Neural cell (in vitro differentiated cells): ENCODE measurements around the gene PARD3B. TPM values are rescaled to one million over a fixed set of nuclear protein-coding genes. Genes with fewer than 3 reads are reported as not detected.

Source experiments
- H2AFZ ChIP-seq: fragments of 200-600, 300-800 bp; sonication (generic), shearing (Covaris generic); 2 replicates; pipeline ENCODE4 v1.6.0; 2014; ENCODE audit warnings: low read depth, mild to moderate bottlenecking, antibody characterized with exemption, low read length, moderate library complexity
- H3F3A ChIP-seq: fragments of 200-600 bp; shearing (Covaris generic); 2 replicates; pipeline ENCODE4 v1.6.1; 2016; ENCODE audit warnings: mild to moderate bottlenecking, moderate library complexity, mixed read lengths, antibody characterized with exemption, low read length; ENCODE audit not compliant: insufficient read depth, poor library complexity, severe bottlenecking
- H3K27ac ChIP-seq: fragments of 200-600, 300-800 bp; sonication (generic), shearing (Covaris generic); 2 replicates; pipeline ENCODE4 v1.5.1; 2014; ENCODE audit warnings: mild to moderate bottlenecking, low read length, moderate library complexity
- H3K27me3 ChIP-seq: fragments of 300-800, 200-600 bp; sonication (generic), shearing (Covaris generic); 2 replicates; pipeline ENCODE4 v1.6.0; 2014; ENCODE audit warnings: mild to moderate bottlenecking, low read depth, low read length, moderate library complexity; ENCODE audit not compliant: insufficient read depth
- H3K36me3 ChIP-seq: fragments of 300-800, 200-600 bp; sonication (generic), shearing (Covaris generic); 2 replicates; pipeline ENCODE4 v1.5.1; 2014; ENCODE audit warnings: mild to moderate bottlenecking, antibody characterized with exemption, low read length, moderate library complexity; ENCODE audit not compliant: insufficient read depth
- H3K4me2 ChIP-seq: fragments of 300-800, 200-600 bp; sonication (generic), shearing (Covaris generic); 2 replicates; pipeline ENCODE4 v1.6.0; 2014; ENCODE audit warnings: mild to moderate bottlenecking, low read length
- H3K4me3 ChIP-seq: fragments of 300-800, 200-600 bp; sonication (generic), shearing (Covaris generic); 2 replicates; pipeline ENCODE4 v1.5.1; 2014; ENCODE audit warnings: mild to moderate bottlenecking, low read length, moderate library complexity
- H3K79me2 ChIP-seq: fragments of 200-600 bp; shearing (Covaris generic); replicated peaks from 2 replicates; pipeline ENCODE4 v1.6.0; 2014; ENCODE audit warnings: mild to moderate bottlenecking, low read length, moderate library complexity; ENCODE audit not compliant: insufficient read depth
- H3K9ac ChIP-seq: fragments of 300-800, 200-600 bp; sonication (generic), shearing (Covaris generic); 2 replicates; pipeline ENCODE4 v1.6.1; 2016; ENCODE audit warnings: mild to moderate bottlenecking, low read length, mixed read lengths
- H3K9me2 ChIP-seq: fragments of 200-600 bp; shearing (Covaris generic); 2 replicates; pipeline ENCODE4 v1.6.1; 2016; ENCODE audit warnings: mild to moderate bottlenecking, low read length, mixed read lengths; ENCODE audit not compliant: insufficient read depth
- H3K9me3 ChIP-seq: fragments of 200-600, 300-800 bp; sonication (generic), shearing (Covaris generic); 2 replicates; pipeline ENCODE4 v1.6.1; 2016; ENCODE audit warnings: mild to moderate bottlenecking, mixed run types, low read length, moderate library complexity, mixed read lengths
- H4K20me1 ChIP-seq: fragments of 200-600 bp; shearing (Covaris generic); 2 replicates; pipeline ENCODE4 v1.6.1; 2016; ENCODE audit warnings: mild to moderate bottlenecking, mixed run types; ENCODE audit not compliant: insufficient read depth
- EP300 ChIP-seq: fragments of 450-650 bp; conservative IDR thresholded peaks from 2 replicates; pipeline ENCODE4 v1.6.1; 2014; ENCODE audit warnings: antibody characterized with exemption, mild to moderate bottlenecking, moderate library complexity; ENCODE audit not compliant: poor library complexity, severe bottlenecking
- EZH2 ChIP-seq: fragments of 200-600, 300-800 bp; shearing (Covaris generic), sonication (generic); IDR thresholded peaks from 2 replicates; pipeline ENCODE4 v1.6.1; 2014; ENCODE audit warnings: antibody characterized with exemption, low read length, borderline replicate concordance, mild to moderate bottlenecking; ENCODE audit not compliant: insufficient read depth, poor library complexity, severe bottlenecking
- MXI1 ChIP-seq: fragments of 450-650 bp; conservative IDR thresholded peaks from 2 replicates; pipeline ENCODE4 v1.6.1; 2014; ENCODE audit warnings: antibody characterized with exemption, mild to moderate bottlenecking; ENCODE audit not compliant: poor library complexity, severe bottlenecking
- POLR2AphosphoS5 ChIP-seq: IDR thresholded peaks from 2 replicates; pipeline ENCODE4 v1.6.1; 2012
- RAD21 ChIP-seq: fragments of 450-650 bp; conservative IDR thresholded peaks from 2 replicates; pipeline ENCODE4 v1.6.1; 2014; ENCODE audit warnings: antibody characterized with exemption, mild to moderate bottlenecking, moderate library complexity
- SMC3 ChIP-seq: fragments of 450-650 bp; conservative IDR thresholded peaks from 2 replicates; pipeline ENCODE4 v1.6.1; 2014; ENCODE audit warnings: antibody characterized with exemption, mild to moderate bottlenecking, moderate library complexity; ENCODE audit not compliant: poor library complexity
- TAF1 ChIP-seq: IDR thresholded peaks from 2 replicates; pipeline ENCODE4 v1.6.1; 2012; ENCODE audit warnings: low read depth
- polyA plus RNA-seq: library from polyadenylated mRNA; depleted of rRNA; stranded (reverse); fragments of >200 nt; gene quantifications from 2 replicates; pipeline ENCODE4 v1.2.3, GENCODE V29; 2014
- TF ChIP-seq, protein P1 (sequence below): IDR thresholded peaks from 2 replicates; pipeline ENCODE4 v1.6.1; 2012; ENCODE audit warnings: borderline replicate concordance
- TF ChIP-seq, protein P2 (sequence below): fragments of 450-650 bp; IDR thresholded peaks from 2 replicates; pipeline ENCODE4 v1.5.1; 2014; ENCODE audit warnings: antibody characterized with exemption, mild to moderate bottlenecking, moderate library complexity; ENCODE audit not compliant: poor library complexity, severe bottlenecking

Gene PARD3B
- polyA plus RNA-seq, 1 donor from 2014 or later = 0.54 TPM

DNA sequence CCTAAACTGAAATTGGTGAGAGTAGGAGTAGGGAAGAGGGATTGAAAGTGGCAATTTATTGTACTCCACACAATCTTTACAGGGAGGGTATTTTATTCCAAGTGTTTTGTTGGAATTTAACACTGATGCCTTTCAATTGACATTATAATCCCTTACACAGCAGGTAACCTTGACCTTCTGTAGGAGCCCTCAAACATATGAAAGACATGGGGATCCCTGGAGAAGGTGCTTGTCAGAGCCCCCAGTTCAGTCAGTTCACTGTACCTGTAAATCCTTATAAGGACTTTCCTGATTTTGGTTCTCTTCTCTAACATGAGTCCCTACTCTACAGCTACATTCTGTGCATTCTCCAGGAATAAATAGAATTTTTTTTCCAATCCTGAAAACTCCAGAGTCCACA lies 752.1 kb downstream of the PARD3B start:
- TF ChIP-seq RAD21 = no peak
- TF ChIP-seq EP300 = no peak
- TF ChIP-seq, protein P1, sequence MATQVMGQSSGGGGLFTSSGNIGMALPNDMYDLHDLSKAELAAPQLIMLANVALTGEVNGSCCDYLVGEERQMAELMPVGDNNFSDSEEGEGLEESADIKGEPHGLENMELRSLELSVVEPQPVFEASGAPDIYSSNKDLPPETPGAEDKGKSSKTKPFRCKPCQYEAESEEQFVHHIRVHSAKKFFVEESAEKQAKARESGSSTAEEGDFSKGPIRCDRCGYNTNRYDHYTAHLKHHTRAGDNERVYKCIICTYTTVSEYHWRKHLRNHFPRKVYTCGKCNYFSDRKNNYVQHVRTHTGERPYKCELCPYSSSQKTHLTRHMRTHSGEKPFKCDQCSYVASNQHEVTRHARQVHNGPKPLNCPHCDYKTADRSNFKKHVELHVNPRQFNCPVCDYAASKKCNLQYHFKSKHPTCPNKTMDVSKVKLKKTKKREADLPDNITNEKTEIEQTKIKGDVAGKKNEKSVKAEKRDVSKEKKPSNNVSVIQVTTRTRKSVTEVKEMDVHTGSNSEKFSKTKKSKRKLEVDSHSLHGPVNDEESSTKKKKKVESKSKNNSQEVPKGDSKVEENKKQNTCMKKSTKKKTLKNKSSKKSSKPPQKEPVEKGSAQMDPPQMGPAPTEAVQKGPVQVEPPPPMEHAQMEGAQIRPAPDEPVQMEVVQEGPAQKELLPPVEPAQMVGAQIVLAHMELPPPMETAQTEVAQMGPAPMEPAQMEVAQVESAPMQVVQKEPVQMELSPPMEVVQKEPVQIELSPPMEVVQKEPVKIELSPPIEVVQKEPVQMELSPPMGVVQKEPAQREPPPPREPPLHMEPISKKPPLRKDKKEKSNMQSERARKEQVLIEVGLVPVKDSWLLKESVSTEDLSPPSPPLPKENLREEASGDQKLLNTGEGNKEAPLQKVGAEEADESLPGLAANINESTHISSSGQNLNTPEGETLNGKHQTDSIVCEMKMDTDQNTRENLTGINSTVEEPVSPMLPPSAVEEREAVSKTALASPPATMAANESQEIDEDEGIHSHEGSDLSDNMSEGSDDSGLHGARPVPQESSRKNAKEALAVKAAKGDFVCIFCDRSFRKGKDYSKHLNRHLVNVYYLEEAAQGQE = no peak
- no peak for TF ChIP-seq EZH2
- no peak for TF ChIP-seq SMC3
- no peak for TF ChIP-seq POLR2AphosphoS5
- no peak for TF ChIP-seq TAF1
- TF ChIP-seq, protein P2, sequence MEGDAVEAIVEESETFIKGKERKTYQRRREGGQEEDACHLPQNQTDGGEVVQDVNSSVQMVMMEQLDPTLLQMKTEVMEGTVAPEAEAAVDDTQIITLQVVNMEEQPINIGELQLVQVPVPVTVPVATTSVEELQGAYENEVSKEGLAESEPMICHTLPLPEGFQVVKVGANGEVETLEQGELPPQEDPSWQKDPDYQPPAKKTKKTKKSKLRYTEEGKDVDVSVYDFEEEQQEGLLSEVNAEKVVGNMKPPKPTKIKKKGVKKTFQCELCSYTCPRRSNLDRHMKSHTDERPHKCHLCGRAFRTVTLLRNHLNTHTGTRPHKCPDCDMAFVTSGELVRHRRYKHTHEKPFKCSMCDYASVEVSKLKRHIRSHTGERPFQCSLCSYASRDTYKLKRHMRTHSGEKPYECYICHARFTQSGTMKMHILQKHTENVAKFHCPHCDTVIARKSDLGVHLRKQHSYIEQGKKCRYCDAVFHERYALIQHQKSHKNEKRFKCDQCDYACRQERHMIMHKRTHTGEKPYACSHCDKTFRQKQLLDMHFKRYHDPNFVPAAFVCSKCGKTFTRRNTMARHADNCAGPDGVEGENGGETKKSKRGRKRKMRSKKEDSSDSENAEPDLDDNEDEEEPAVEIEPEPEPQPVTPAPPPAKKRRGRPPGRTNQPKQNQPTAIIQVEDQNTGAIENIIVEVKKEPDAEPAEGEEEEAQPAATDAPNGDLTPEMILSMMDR = no peak
- TF ChIP-seq MXI1 = no peak

DNA sequence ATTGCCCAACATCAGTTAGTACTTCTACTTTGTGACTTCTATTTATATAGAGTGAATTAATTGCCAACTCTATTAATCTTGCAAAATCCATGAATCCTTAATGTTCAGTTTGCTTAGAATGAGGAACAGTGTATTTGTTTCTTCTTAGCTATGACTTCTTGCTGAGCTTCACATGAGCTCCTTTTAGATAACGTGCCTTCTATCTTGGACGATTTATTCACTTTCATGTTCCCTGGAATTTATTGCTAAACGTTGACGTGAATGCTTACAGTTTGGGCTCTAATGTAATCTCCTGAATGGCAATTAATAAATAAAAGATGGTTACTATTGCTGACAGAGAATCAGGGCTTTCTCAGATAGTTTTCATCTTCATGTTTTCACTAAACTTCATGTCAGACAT lies 752.6 kb downstream of the PARD3B start:
- no peaks in the 10 kb centered on the region for H3K27me3 ChIP-seq
- H3K9me3 ChIP-seq = no peaks in the 10 kb centered on the region
- TF ChIP-seq EP300 (no peak), MXI1 (no peak), SMC3 (no peak), POLR2AphosphoS5 (no peak), EZH2 (no peak), RAD21 (no peak), TAF1 (no peak)
- TF ChIP-seq, protein P1 = no peak
- TF ChIP-seq, protein P2 = no peak

More for the DNA sequence above, 752.1 kb downstream of the PARD3B start:
- Histone ChIP-seq H3K4me3 (no peak overlapping the region), H3F3A (no peaks in the 10 kb centered on the region), H4K20me1 (no peaks in the 10 kb centered on the region), H3K9ac (no peak overlapping the region), H3K4me2 (no peak overlapping the region), H3K27ac (no peak overlapping the region), H3K79me2 (no peaks in the 10 kb centered on the region), H2AFZ (no peak overlapping the region), H3K9me3 (no peaks in the 10 kb centered on the region), H3K36me3 (no peaks in the 10 kb centered on the region), H3K9me2 (no peaks in the 10 kb centered on the region), H3K27me3 (no peaks in the 10 kb centered on the region)

More for the DNA sequence above, 752.6 kb downstream of the PARD3B start:
- no peak overlapping the region for H3K27ac ChIP-seq
- no peak overlapping the region for H2AFZ ChIP-seq
- H3K9ac ChIP-seq = no peak overlapping the region
- H3K4me3 ChIP-seq = no peak overlapping the region
- no peaks in the 10 kb centered on the region for H3K36me3 ChIP-seq
- no peaks in the 10 kb centered on the region for H4K20me1 ChIP-seq
- H3F3A ChIP-seq = no peaks in the 10 kb centered on the region
- no peaks in the 10 kb centered on the region for H3K79me2 ChIP-seq
- H3K9me2 ChIP-seq = no peaks in the 10 kb centered on the region
- no peak overlapping the region for H3K4me2 ChIP-seq
